GM12878 (cell line): ENCODE measurements around the gene FRZB. TPM values are rescaled to one million over a fixed set of nuclear protein-coding genes. Genes with fewer than 3 reads are reported as not detected.

Experiments used
- ATAC-seq: fragments of 200-7000 bp; cut with Tn5 transposase; 3 replicates; pipeline ENCODE4 v1.9.1; 2020; ENCODE audit warnings: mild to moderate bottlenecking, moderate library complexity
- BruUV-seq: library from RNA; stranded (reverse); fragments of 400-500 nt; replicated peaks from 2 replicates; lab custom pipeline; 2021; lab: Mats Ljungman, UMichigan
- CTCF ChIA-PET: fragments of 300-600 bp; sonication (Branson Sonifier 250); formaldehyde crosslinking; extraction: SDS; loops from one replicate; lab custom pipeline; 2021; ENCODE audit warnings: inconsistent platforms; lab: Yijun Ruan, JAX
- POLR2A ChIA-PET: fragments of 350-600 bp; formaldehyde crosslinking; extraction: SDS; loops from one replicate; lab custom pipeline; 2021; ENCODE audit warnings: inconsistent platforms; lab: Charles Lee
- RAD21 ChIA-PET: fragments of 300-600 bp; sonication (Branson Sonifier 250); formaldehyde crosslinking; loops from one replicate; lab custom pipeline; 2023; ENCODE audit warnings: antibody characterized with exemption; ENCODE audit not compliant: unreplicated experiment; lab: Charles Lee
- SMC1A ChIA-PET: fragments of 300-600 bp; sonication (Branson Sonifier 250); formaldehyde crosslinking; loops from one replicate; lab custom pipeline; 2023; ENCODE audit not compliant: unreplicated experiment, uncharacterized antibody; lab: Charles Lee
- DNase-seq: peaks from one replicate; pipeline ENCODE4 v3.0.0-alpha.2; 2011; ENCODE audit warnings: low read depth, low spot score
- FAIRE-seq: peaks from 3 replicates; lab custom pipeline; 2011; peaks lifted over from hg19 to GRCh38; lab: Jason Lieb, UNC
- H2AFZ ChIP-seq: 2 replicates; pipeline ENCODE4 v1.6.0; 2011; ENCODE audit warnings: low read depth, low read length, control low read depth; ENCODE audit not compliant: control insufficient read depth
- H3K27ac ChIP-seq: 2 replicates; pipeline ENCODE4 v1.5.1; 2011; ENCODE audit warnings: control low read depth; ENCODE audit not compliant: control insufficient read depth, insufficient read depth
- H3K27me3 ChIP-seq, 2 experiments: replicated peaks in 1 of 2; 2 replicates each; pipeline versions ENCODE4 v1.6.0 to v1.6.1; 2011; ENCODE audit warnings: low read length in 1 of 2; ENCODE audit not compliant: control insufficient read depth in 2 of 2, insufficient read depth in 2 of 2
- H3K36me3 ChIP-seq, 2 experiments: 2 replicates each; pipeline ENCODE4 v1.5.1; 2011; ENCODE audit warnings: low read length in 1 of 2; ENCODE audit not compliant: control insufficient read depth in 2 of 2, insufficient read depth in 2 of 2
- H3K4me1 ChIP-seq: 2 replicates; pipeline ENCODE4 v1.6.1; 2011; ENCODE audit warnings: mild to moderate bottlenecking, low read length, moderate library complexity, mixed read lengths; ENCODE audit not compliant: control insufficient read depth, insufficient read depth
- H3K4me2 ChIP-seq: 2 replicates; pipeline ENCODE4 v1.6.0; 2011; ENCODE audit warnings: control low read depth; ENCODE audit not compliant: control insufficient read depth, insufficient read depth
- H3K4me3 ChIP-seq: fragments of 200-600 bp; sonication (generic); 2 replicates; pipeline ENCODE4 v1.5.1; 2016
- H3K79me2 ChIP-seq: 2 replicates; pipeline ENCODE4 v1.6.0; 2011; ENCODE audit warnings: low read length; ENCODE audit not compliant: control insufficient read depth, insufficient read depth
- H3K9ac ChIP-seq: 2 replicates; pipeline ENCODE4 v1.8.0; 2011; ENCODE audit warnings: low read length, control low read depth, mixed read lengths; ENCODE audit not compliant: control insufficient read depth, insufficient read depth
- H3K9me3 ChIP-seq: replicated peaks from 3 replicates; pipeline ENCODE4 v1.5.1; 2011; ENCODE audit warnings: mild to moderate bottlenecking, low read length; ENCODE audit not compliant: control insufficient read depth, insufficient read depth
- H4K20me1 ChIP-seq: 2 replicates; pipeline ENCODE4 v1.6.0; 2011; ENCODE audit not compliant: control insufficient read depth, insufficient read depth
- ASH2L ChIP-seq: fragments of 300-600, 200-600 bp; sonication (generic); IDR thresholded peaks from 2 replicates; pipeline ENCODE4 v1.6.1; 2017; ENCODE audit warnings: low read depth, mild to moderate bottlenecking, borderline replicate concordance
- BHLHE40 ChIP-seq, 2 experiments: fragments of 450-650 bp in 1 of 2; IDR thresholded peaks; 2 replicates each; pipeline ENCODE4 v1.6.1; 2011 to 2017; ENCODE audit warnings: low read depth in 2 of 2, borderline replicate concordance in 1 of 2, improper control_type of control experiment in 1 of 2, low read length in 1 of 2, mild to moderate bottlenecking in 1 of 2
- CBFB ChIP-seq: IDR thresholded peaks from 2 replicates; pipeline ENCODE4 v1.6.1; 2016; ENCODE audit warnings: antibody characterized with exemption, low read depth
- CHD2 ChIP-seq: IDR thresholded peaks from 2 replicates; pipeline ENCODE4 v1.6.1; 2011; ENCODE audit warnings: low read depth, low read length, improper control_type of control experiment, borderline replicate concordance
- HCFC1 ChIP-seq: fragments of 150-350 bp; IDR thresholded peaks from 2 replicates; pipeline ENCODE4 v1.6.1; 2014; ENCODE audit warnings: low read length
- IKZF1 ChIP-seq: fragments of 450-650 bp; conservative IDR thresholded peaks from 2 replicates; pipeline ENCODE4 v1.6.1; 2017; ENCODE audit warnings: antibody characterized with exemption, mild to moderate bottlenecking
- NFIC ChIP-seq: IDR thresholded peaks from 2 replicates; pipeline ENCODE4 v1.6.1; 2012; ENCODE audit warnings: low read depth, mild to moderate bottlenecking, inconsistent platforms, low read length, moderate library complexity
- SPI1 ChIP-seq: IDR thresholded peaks from 2 replicates; pipeline ENCODE4 v1.6.1; 2011; ENCODE audit warnings: low read depth, mild to moderate bottlenecking, low read length, moderate library complexity, borderline replicate concordance; ENCODE audit not compliant: insufficient read depth
- YBX1 ChIP-seq: fragments of 450-650 bp; IDR thresholded peaks from 2 replicates; pipeline ENCODE4 v1.6.1; 2016; ENCODE audit warnings: antibody characterized with exemption
- ZNF207 ChIP-seq: fragments of 450-650 bp; IDR thresholded peaks from 2 replicates; pipeline ENCODE4 v1.6.1; 2014; ENCODE audit warnings: antibody characterized with exemption, mild to moderate bottlenecking, borderline replicate concordance
- ZNF217 ChIP-seq: fragments of 450-650 bp; IDR thresholded peaks from 2 replicates; pipeline ENCODE4 v1.6.1; 2017; ENCODE audit warnings: antibody characterized with exemption, mild to moderate bottlenecking
- WGBS: methylation state at CpG from one replicate; pipeline ENCODE4 v1.1.6; 2016; ENCODE audit warnings: low lambda C conversion rate; ENCODE audit not compliant: insufficient replicate concordance, insufficient coverage; ENCODE audit errors: missing lambda C conversion rate; 5-methylcytosine and 5-hydroxymethylcytosine counted together
- in situ Hi-C: fragments of 300-500 bp; cut with MboI; formaldehyde crosslinking; loops from 9 replicates; pipeline ENCODE4 v1.14.3; 2018; ENCODE audit warnings: mixed read lengths
- intact Hi-C: fragments of 100-400 bp; cut with micrococcal nuclease; formaldehyde crosslinking; loops from one replicate; pipeline ENCODE4 v1.14.2; 2022; ENCODE audit not compliant: unreplicated experiment
- polyA plus RNA-seq, 11 experiments: library from polyadenylated mRNA; depleted of rRNA in 4 of 11; unstranded in 6 of 11; stranded (reverse) in 5 of 11; fragments of >200 nt; fragmentation: Nextera tagmentation in 4 of 11; fragmentation: Illumina TruSeq in 1 of 11; extraction: Ambion mirVana in 4 of 11; extraction: Trizol in 1 of 11; gene quantifications; 1 replicate in 1 of 11; 2 replicates in 10 of 11; pipeline versions ENCODE4 v1.2.1 to v1.2.3, GENCODE V29; 2011 to 2016; ENCODE audit warnings: inconsistent platforms in 2 of 11, missing spikeins in 2 of 11, low read depth in 1 of 11
- total RNA-seq, 4 experiments: library from RNA; depleted of rRNA in 3 of 4; stranded (reverse); fragments of >200 nt in 3 of 4; fragmentation: Illumina TruSeq in 1 of 4; extraction: Trizol in 1 of 4; gene quantifications; 2 replicates each; pipeline versions ENCODE4 v1.2.1 to v1.2.3, GENCODE V29; 2013 to 2021
- TF ChIP-seq, protein P1 (sequence below): fragments of 450-650 bp; IDR thresholded peaks from 2 replicates; pipeline ENCODE4 v1.6.1; 2017; ENCODE audit warnings: mild to moderate bottlenecking, low read depth, inconsistent platforms; ENCODE audit not compliant: poor library complexity, severe bottlenecking
- TF ChIP-seq, protein P2 (sequence below): IDR thresholded peaks from 2 replicates; pipeline ENCODE4 v1.6.1; 2011; ENCODE audit warnings: mild to moderate bottlenecking, low read depth, low read length, moderate library complexity; ENCODE audit not compliant: insufficient replicate concordance
- TF ChIP-seq, protein P3 (sequence below): IDR thresholded peaks from 2 replicates; pipeline ENCODE4 v1.6.1; 2011; ENCODE audit warnings: borderline replicate concordance, low read depth, mild to moderate bottlenecking, moderate library complexity, mixed read lengths, low read length; ENCODE audit not compliant: insufficient read depth; ENCODE audit errors: extremely low read length
- TF ChIP-seq, protein P4 (sequence below): IDR thresholded peaks from 2 replicates; pipeline ENCODE4 v1.6.1; 2012; ENCODE audit warnings: low read depth, low read length, improper control_type of control experiment
- TF ChIP-seq, protein P5 (sequence below): fragments of 150-350 bp; IDR thresholded peaks from 2 replicates; pipeline ENCODE4 v1.6.1; 2016; ENCODE audit warnings: low read depth, low read length

Gene FRZB
- total and polyA plus RNA-seq, 10 of the 15 experiments (the other 5 are each of a cell fraction or from before 2014, with no cell fraction given) = 0.03 TPM; not detected in 9

DNA sequence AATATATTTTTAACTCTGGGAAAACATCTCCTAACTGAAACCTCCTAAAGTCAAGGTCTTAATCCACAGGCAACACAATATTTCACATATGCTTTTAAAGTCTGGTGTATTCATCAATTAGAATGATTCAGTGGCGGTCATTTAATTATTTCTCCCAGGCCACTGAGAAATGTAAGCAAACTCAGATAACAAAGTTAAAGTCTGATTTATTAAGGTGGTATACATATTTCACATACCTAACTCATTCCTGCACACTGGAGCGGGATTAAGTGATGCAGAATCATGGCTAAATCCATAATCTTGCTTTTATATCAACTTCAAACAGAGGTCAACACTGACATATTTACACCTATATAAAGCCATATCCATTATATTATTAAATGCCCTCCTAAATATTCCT lies 43.7 kb downstream of the FRZB start (continued):
- TF ChIP-seq BHLHE40 (IDR thresholded peaks at IDR 0.05; ENCODE audit: borderline replicate concordance in 1 of 2, low read depth in 2 of 2, low read length in 1 of 2) (no peak), SPI1 (no peak), HCFC1 (no peak), ZNF207 (no peak), CBFB (no peak)
- TF ChIP-seq, protein P1, sequence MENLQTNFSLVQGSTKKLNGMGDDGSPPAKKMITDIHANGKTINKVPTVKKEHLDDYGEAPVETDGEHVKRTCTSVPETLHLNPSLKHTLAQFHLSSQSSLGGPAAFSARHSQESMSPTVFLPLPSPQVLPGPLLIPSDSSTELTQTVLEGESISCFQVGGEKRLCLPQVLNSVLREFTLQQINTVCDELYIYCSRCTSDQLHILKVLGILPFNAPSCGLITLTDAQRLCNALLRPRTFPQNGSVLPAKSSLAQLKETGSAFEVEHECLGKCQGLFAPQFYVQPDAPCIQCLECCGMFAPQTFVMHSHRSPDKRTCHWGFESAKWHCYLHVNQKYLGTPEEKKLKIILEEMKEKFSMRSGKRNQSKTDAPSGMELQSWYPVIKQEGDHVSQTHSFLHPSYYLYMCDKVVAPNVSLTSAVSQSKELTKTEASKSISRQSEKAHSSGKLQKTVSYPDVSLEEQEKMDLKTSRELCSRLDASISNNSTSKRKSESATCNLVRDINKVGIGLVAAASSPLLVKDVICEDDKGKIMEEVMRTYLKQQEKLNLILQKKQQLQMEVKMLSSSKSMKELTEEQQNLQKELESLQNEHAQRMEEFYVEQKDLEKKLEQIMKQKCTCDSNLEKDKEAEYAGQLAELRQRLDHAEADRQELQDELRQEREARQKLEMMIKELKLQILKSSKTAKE = no peak

DNA sequence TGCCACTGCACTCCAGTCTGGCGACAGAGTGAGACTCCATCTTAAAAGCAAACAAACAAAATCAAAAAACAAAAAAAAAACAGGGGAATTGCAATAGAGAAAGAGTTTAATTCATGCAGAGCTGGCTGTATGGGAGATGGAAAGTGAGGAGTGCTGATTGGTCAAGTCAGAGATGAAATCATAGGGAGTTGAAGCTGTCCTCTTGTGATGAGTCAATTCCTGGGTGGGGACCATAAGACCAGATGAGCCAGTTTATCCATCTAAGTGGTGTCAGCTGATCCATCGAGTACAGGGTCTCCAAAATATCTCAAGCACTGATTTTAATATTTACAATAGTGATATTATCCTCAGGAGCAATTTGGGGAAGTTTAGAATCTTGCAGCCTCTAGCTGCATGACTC lies 45.3 kb downstream of the FRZB start:
- H3K27me3 ChIP-seq = no peaks in the 10 kb centered on the region
- no peaks in the 10 kb centered on the region for H3K9me3 ChIP-seq
- 18% methylated on average over 2 of the region's 2 CpGs for WGBS
- FAIRE-seq (no peak), DNase-seq (no peak), ATAC-seq (no peak)
- intact Hi-C loops (no loop called here), in situ Hi-C loops (no loop called here)
- H3K79me2 ChIP-seq = no peaks in the 10 kb centered on the region
- H4K20me1 ChIP-seq = no peaks in the 10 kb centered on the region
- no TSS peak for BruUV-seq
- no peaks in the 10 kb centered on the region for H3K4me1 ChIP-seq
- CTCF ChIA-PET = no interaction called here
- POLR2A ChIA-PET = no interaction called here
- H2AFZ ChIP-seq = no peak overlapping the region
- RAD21 ChIA-PET = no interaction called here
- no peak overlapping the region for H3K9ac ChIP-seq
- no peak overlapping the region for H3K27ac ChIP-seq
- SMC1A ChIA-PET = no interaction called here
- no peak overlapping the region for H3K4me3 ChIP-seq
- no peaks in the 10 kb centered on the region for H3K36me3 ChIP-seq
- no peak overlapping the region for H3K4me2 ChIP-seq
- TF ChIP-seq, protein P2, sequence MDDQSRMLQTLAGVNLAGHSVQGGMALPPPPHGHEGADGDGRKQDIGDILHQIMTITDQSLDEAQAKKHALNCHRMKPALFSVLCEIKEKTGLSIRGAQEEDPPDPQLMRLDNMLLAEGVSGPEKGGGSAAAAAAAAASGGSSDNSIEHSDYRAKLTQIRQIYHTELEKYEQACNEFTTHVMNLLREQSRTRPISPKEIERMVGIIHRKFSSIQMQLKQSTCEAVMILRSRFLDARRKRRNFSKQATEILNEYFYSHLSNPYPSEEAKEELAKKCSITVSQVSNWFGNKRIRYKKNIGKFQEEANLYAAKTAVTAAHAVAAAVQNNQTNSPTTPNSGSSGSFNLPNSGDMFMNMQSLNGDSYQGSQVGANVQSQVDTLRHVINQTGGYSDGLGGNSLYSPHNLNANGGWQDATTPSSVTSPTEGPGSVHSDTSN = no peak
- no peak for TF ChIP-seq ZNF217
- TF ChIP-seq, protein P3, sequence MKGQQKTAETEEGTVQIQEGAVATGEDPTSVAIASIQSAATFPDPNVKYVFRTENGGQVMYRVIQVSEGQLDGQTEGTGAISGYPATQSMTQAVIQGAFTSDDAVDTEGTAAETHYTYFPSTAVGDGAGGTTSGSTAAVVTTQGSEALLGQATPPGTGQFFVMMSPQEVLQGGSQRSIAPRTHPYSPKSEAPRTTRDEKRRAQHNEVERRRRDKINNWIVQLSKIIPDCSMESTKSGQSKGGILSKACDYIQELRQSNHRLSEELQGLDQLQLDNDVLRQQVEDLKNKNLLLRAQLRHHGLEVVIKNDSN = no peak
- TF ChIP-seq IKZF1 = no peak
- TF ChIP-seq HCFC1 = no peak
- no peak for TF ChIP-seq NFIC
- TF ChIP-seq, protein P4, sequence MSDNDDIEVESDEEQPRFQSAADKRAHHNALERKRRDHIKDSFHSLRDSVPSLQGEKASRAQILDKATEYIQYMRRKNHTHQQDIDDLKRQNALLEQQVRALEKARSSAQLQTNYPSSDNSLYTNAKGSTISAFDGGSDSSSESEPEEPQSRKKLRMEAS = no peak
- TF ChIP-seq CHD2 = no peak
- no peak for TF ChIP-seq YBX1
- TF ChIP-seq ASH2L = no peak
- TF ChIP-seq, protein P5, sequence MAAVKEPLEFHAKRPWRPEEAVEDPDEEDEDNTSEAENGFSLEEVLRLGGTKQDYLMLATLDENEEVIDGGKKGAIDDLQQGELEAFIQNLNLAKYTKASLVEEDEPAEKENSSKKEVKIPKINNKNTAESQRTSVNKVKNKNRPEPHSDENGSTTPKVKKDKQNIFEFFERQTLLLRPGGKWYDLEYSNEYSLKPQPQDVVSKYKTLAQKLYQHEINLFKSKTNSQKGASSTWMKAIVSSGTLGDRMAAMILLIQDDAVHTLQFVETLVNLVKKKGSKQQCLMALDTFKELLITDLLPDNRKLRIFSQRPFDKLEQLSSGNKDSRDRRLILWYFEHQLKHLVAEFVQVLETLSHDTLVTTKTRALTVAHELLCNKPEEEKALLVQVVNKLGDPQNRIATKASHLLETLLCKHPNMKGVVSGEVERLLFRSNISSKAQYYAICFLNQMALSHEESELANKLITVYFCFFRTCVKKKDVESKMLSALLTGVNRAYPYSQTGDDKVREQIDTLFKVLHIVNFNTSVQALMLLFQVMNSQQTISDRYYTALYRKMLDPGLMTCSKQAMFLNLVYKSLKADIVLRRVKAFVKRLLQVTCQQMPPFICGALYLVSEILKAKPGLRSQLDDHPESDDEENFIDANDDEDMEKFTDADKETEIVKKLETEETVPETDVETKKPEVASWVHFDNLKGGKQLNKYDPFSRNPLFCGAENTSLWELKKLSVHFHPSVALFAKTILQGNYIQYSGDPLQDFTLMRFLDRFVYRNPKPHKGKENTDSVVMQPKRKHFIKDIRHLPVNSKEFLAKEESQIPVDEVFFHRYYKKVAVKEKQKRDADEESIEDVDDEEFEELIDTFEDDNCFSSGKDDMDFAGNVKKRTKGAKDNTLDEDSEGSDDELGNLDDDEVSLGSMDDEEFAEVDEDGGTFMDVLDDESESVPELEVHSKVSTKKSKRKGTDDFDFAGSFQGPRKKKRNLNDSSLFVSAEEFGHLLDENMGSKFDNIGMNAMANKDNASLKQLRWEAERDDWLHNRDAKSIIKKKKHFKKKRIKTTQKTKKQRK = no peak
